Fibroblast of skin of right quadriceps (primary cell): ENCODE data around the gene PAOX.

Experiments used
- DNase-seq: peaks from one replicate; pipeline ENCODE4 v3.0.0-alpha.2; 2013

The PAOX gene

GRCh38 chr10:133388236-133388972, 9.3 kb downstream of the PAOX start:
- no peak for DNase-seq

GRCh38 chr10:133388973-133389818, 10.1 kb downstream of the PAOX start:
- no peak for DNase-seq

- DNase-seq: no peak
These were observed 11.7 kb downstream of the PAOX start for GRCh38 chr10:133390597-133391248.

GRCh38 chr10:133391249-133391635, 12.2 kb downstream of the PAOX start:
- no peak for DNase-seq

GRCh38 chr10:133391761-133392518, 12.9 kb downstream of the PAOX start:
- no peak for DNase-seq

- no peak for DNase-seq
These were observed 14.5 kb downstream of the PAOX start for GRCh38 chr10:133393401-133394063.

- peak; percentile 91 for DNase-seq
These were observed 15.1 kb downstream of the PAOX start, which contains the start of gene MTG1 for GRCh38 chr10:133394064-133394663. TSS of gene MTG1 (plus strand) at chr10:133394157. CDS start at chr10:133394221, 64 bp downstream.

- DNase-seq: no peak
These were observed 15.7 kb downstream of the PAOX start for GRCh38 chr10:133394801-133395221.

- no peak for DNase-seq
These were observed 17.1 kb downstream of the PAOX start for GRCh38 chr10:133396035-133396624.

- DNase-seq: no peak
These were observed 18.9 kb downstream of the PAOX start for GRCh38 chr10:133397938-133398337.

- no peak for DNase-seq
These were observed 20.1 kb downstream of the PAOX start for GRCh38 chr10:133399123-133399601.

- no peak for DNase-seq
These were observed 21.8 kb downstream of the PAOX start for GRCh38 chr10:133400624-133401424.

GRCh38 chr10:133401500-133401899, 22.4 kb downstream of the PAOX start:
- DNase-seq: no peak

- no peak for DNase-seq
These were observed 23.1 kb downstream of the PAOX start for GRCh38 chr10:133401981-133402725.

- DNase-seq: no peak
These were observed 24.3 kb downstream of the PAOX start for GRCh38 chr10:133403359-133403758.

GRCh38 chr10:133403784-133404183, 24.7 kb downstream of the PAOX start:
- no peak for DNase-seq

- peak; percentile 23 for DNase-seq
These were observed 26.2 kb downstream of the PAOX start for GRCh38 chr10:133405272-133405671.

GRCh38 chr10:133405844-133406527, 26.9 kb downstream of the PAOX start:
- peak; percentile 54 for DNase-seq
